ENCODE results near the gene MAFF. TPM values are rescaled to one million over a fixed set of nuclear protein-coding genes. Genes with fewer than 3 reads are reported as not detected.
A peak's percentile ranks its signal among the peaks of the same experiment; 100 is the strongest.
"Not testable (repeated sequence)": the region's sequence is repeated elsewhere in the genome, so short reads cannot be mapped to it uniquely, and the experiment has no call there.

Gene MAFF
- total RNA-seq, 2 experiments from 2014 or later, result 8.3 to 9.4 TPM

GRCh38 chr22:38178605-38178937, 23.2 kb upstream of the MAFF start:
- ATAC-seq; POLR2A ChIA-PET; H3K36me3 Mint-ChIP-seq (ENCODE audit: low read depth); H3K9me3 Mint-ChIP-seq (ENCODE audit: low read depth); H3K27me3 Mint-ChIP-seq; H3K4me3 Mint-ChIP-seq; intact Hi-C loops (cut with DNase I, micrococcal nuclease); CTCF ChIA-PET; DNase-seq: not testable (repeated sequence)
- Mint-ChIP-seq H3K27ac (peak overlapping the region; percentile 65), H3K4me1 (peaks cover 32% of the 10 kb centered on the region)

GRCh38 chr22:38180841-38181452, 20.8 kb upstream of the MAFF start:
- Mint-ChIP-seq H3K9me3 (ENCODE audit: low read depth) (no peaks in the 10 kb centered on the region), H3K27ac (peak overlapping the region; percentile 98), H3K4me3 (peak overlapping the region; percentile 96), H3K4me1 (peaks cover 32% of the 10 kb centered on the region), H3K36me3 (ENCODE audit: low read depth) (peaks cover 7% of the 10 kb centered on the region), H3K27me3 (no peaks in the 10 kb centered on the region)
- POLR2A ChIA-PET, result no interaction called here
- CTCF ChIA-PET, result no interaction called here
- peak; percentile 56 for DNase-seq
- ATAC-seq, result peak; percentile 9
- intact Hi-C loops (cut with DNase I, micrococcal nuclease), result loop anchor here (1.0 to 2.0 kb wide), 14 partner anchors 20 to 573 kb away; partner anchors contain the start of genes MAFF (in 2 of the 2), ANKRD54 (in 1 of the 2), C22orf23 (in 1 of the 2) and CBY1 (in 1 of the 2)

GRCh38 chr22:38181453-38182200, 20.2 kb upstream of the MAFF start, which contains the start of gene PLA2G6:
TSS of gene PLA2G6 (minus strand) at chr22:38181830. CDS start at chr22:38169426, 12,404 bp downstream.
- H3K27ac Mint-ChIP-seq, result peak within 1 kb of the TSS; percentile 98
- H3K4me3 Mint-ChIP-seq, result peak within 1 kb of the TSS; percentile 96
- POLR2A ChIA-PET, result interaction anchor here (0.6 to 1.0 kb wide), 2 partner anchors 12 to 20 kb away, joined by 3 to 10 read pairs; partner anchors contain the start of gene MAFF
- CTCF ChIA-PET, result interaction anchor here (0.5 to 1.3 kb wide), 6 partner anchors 8 to 291 kb away, joined by 3 read pairs; no protein-coding TSS in a partner anchor
- no peaks in the 10 kb centered on the region for H3K9me3 Mint-ChIP-seq (ENCODE audit: low read depth)
- intact Hi-C loops (cut with DNase I, micrococcal nuclease), result loop anchor here in 1 of 2 experiments (1.0 to 2.0 kb wide), 13 partner anchors 20 to 573 kb away; partner anchors contain the start of genes ANKRD54, C22orf23, CSNK1E and DDX17
- peaks cover 7% of the 10 kb centered on the region for H3K36me3 Mint-ChIP-seq (ENCODE audit: low read depth)
- peaks cover 32% of the 10 kb centered on the region for H3K4me1 Mint-ChIP-seq
- DNase-seq, result peak; percentile 99
- ATAC-seq, result peak; percentile 92
- no peaks in the 10 kb centered on the region for H3K27me3 Mint-ChIP-seq

GRCh38 chr22:38184788-38185187, 17.0 kb upstream of the MAFF start:
- H3K27me3 Mint-ChIP-seq, result no peaks in the 10 kb centered on the region
- POLR2A ChIA-PET, result no interaction called here

GRCh38 chr22:38186429-38186828, 15.4 kb upstream of the MAFF start:
- Mint-ChIP-seq H3K9me3 (ENCODE audit: low read depth) (no peaks in the 10 kb centered on the region), H3K36me3 (ENCODE audit: low read depth) (peaks cover under 1% of the 10 kb centered on the region), H3K27me3 (no peaks in the 10 kb centered on the region), H3K27ac (no peak overlapping the region), H3K4me1 (peaks cover 5% of the 10 kb centered on the region), H3K4me3 (no peak overlapping the region)
- intact Hi-C loops (cut with DNase I, micrococcal nuclease), result no loop called here
- ChIA-PET CTCF (interaction anchor here (0.6 kb wide), 1 partner anchor 275 kb away, joined by 4 read pairs; no protein-coding TSS in a partner anchor), POLR2A (interaction anchor here (0.6 kb wide), 1 partner anchor 29 kb away, joined by 3 read pairs; no protein-coding TSS in a partner anchor)
- ATAC-seq (no peak), DNase-seq (no peak)

More at GRCh38 chr22:38184788-38185187, 17.0 kb upstream of the MAFF start:
- intact Hi-C loops (cut with DNase I, micrococcal nuclease), result no loop called here
- ATAC-seq (no peak), DNase-seq (no peak)
- Mint-ChIP-seq H3K27ac (no peak overlapping the region), H3K9me3 (ENCODE audit: low read depth) (no peaks in the 10 kb centered on the region), H3K4me1 (peaks cover 22% of the 10 kb centered on the region), H3K36me3 (ENCODE audit: low read depth) (peaks cover 6% of the 10 kb centered on the region), H3K4me3 (no peak overlapping the region)
- CTCF ChIA-PET, result no interaction called here

GRCh38 chr22:38187413-38188212, 14.2 kb upstream of the MAFF start:
- H3K27ac Mint-ChIP-seq, result no peak overlapping the region
- no peak overlapping the region for H3K4me3 Mint-ChIP-seq
- H3K4me1 Mint-ChIP-seq, result peaks cover 2% of the 10 kb centered on the region
- intact Hi-C loops (cut with DNase I, micrococcal nuclease), result no loop called here
- no peaks in the 10 kb centered on the region for H3K36me3 Mint-ChIP-seq (ENCODE audit: low read depth)
- CTCF ChIA-PET, result interaction anchor here (0.6 kb wide), 1 partner anchor 136 kb away, joined by 3 read pairs; no protein-coding TSS in a partner anchor
- no peak for ATAC-seq
- no peak for DNase-seq
- no peaks in the 10 kb centered on the region for H3K27me3 Mint-ChIP-seq
- POLR2A ChIA-PET, result no interaction called here
- no peaks in the 10 kb centered on the region for H3K9me3 Mint-ChIP-seq (ENCODE audit: low read depth)

- ATAC-seq (no peak), DNase-seq (no peak)
- intact Hi-C loops (cut with DNase I, micrococcal nuclease), result no loop called here
- Mint-ChIP-seq H3K27ac (no peak overlapping the region), H3K27me3 (no peaks in the 10 kb centered on the region), H3K36me3 (ENCODE audit: low read depth) (no peaks in the 10 kb centered on the region), H3K4me3 (no peak overlapping the region), H3K9me3 (ENCODE audit: low read depth) (no peaks in the 10 kb centered on the region), H3K4me1 (no peaks in the 10 kb centered on the region)
- ChIA-PET POLR2A (no interaction called here), CTCF (no interaction called here)
Observed at GRCh38 chr22:38189104-38189503, 12.7 kb upstream of the MAFF start.

- no peaks in the 10 kb centered on the region for H3K36me3 Mint-ChIP-seq (ENCODE audit: low read depth)
- H3K27me3 Mint-ChIP-seq, result peaks cover 2% of the 10 kb centered on the region
- H3K4me1 Mint-ChIP-seq, result peaks cover 4% of the 10 kb centered on the region
- no peaks in the 10 kb centered on the region for H3K9me3 Mint-ChIP-seq (ENCODE audit: low read depth)
- H3K27ac Mint-ChIP-seq, result no peak overlapping the region
- intact Hi-C loops (cut with DNase I, micrococcal nuclease), result no loop called here
- H3K4me3 Mint-ChIP-seq, result no peak overlapping the region
- DNase-seq (no peak), ATAC-seq (no peak)
- CTCF ChIA-PET, result interaction anchor here (0.6 to 0.7 kb wide), 2 partner anchors 142 to 995 kb away, joined by 3 to 4 read pairs; no protein-coding TSS in a partner anchor
- POLR2A ChIA-PET, result interaction anchor here (0.7 kb wide), 1 partner anchor 43 kb away, joined by 3 read pairs; no protein-coding TSS in a partner anchor
Observed at GRCh38 chr22:38190581-38190980, 11.2 kb upstream of the MAFF start.

GRCh38 chr22:38191055-38191454, 10.7 kb upstream of the MAFF start:
- Mint-ChIP-seq H3K36me3 (ENCODE audit: low read depth) (no peaks in the 10 kb centered on the region), H3K27me3 (peaks cover 2% of the 10 kb centered on the region), H3K27ac (no peak overlapping the region), H3K9me3 (ENCODE audit: low read depth) (no peaks in the 10 kb centered on the region), H3K4me1 (peaks cover 4% of the 10 kb centered on the region), H3K4me3 (no peak overlapping the region)
- POLR2A ChIA-PET, result no interaction called here
- ATAC-seq, result no peak
- CTCF ChIA-PET, result interaction anchor here (0.6 kb wide), 1 partner anchor 995 kb away, joined by 3 read pairs; no protein-coding TSS in a partner anchor
- DNase-seq, result no peak
- intact Hi-C loops (cut with DNase I, micrococcal nuclease), result no loop called here

GRCh38 chr22:38191731-38192474, 9.9 kb upstream of the MAFF start:
- ChIA-PET POLR2A (interaction anchor here (1.0 kb wide), 1 partner anchor 9 kb away, joined by 3 read pairs; no protein-coding TSS in a partner anchor), CTCF (no interaction called here)
- Mint-ChIP-seq H3K4me3 (no peak overlapping the region), H3K27ac (no peak overlapping the region), H3K9me3 (ENCODE audit: low read depth) (no peaks in the 10 kb centered on the region), H3K27me3 (peaks cover 2% of the 10 kb centered on the region), H3K4me1 (peaks cover 4% of the 10 kb centered on the region), H3K36me3 (ENCODE audit: low read depth) (no peaks in the 10 kb centered on the region)
- DNase-seq, result no peak
- ATAC-seq, result no peak
- intact Hi-C loops (cut with DNase I, micrococcal nuclease), result no loop called here
